Activated CD8-positive, alpha-beta memory T cell treated with anti-CD3 and anti-CD28 coated beads, Interleukin-2, amount 50 U/mL, for 4 hours (primary cell): ENCODE measurements around the gene LPCAT3.
"Not testable (repeated sequence)": the region's sequence is repeated elsewhere in the genome, so short reads cannot be mapped to it uniquely, and the experiment has no call there.

Experiments
- DNase-seq: peaks from one replicate; pipeline ENCODE4 v3.0.0-alpha.2; 2020

The LPCAT3 gene

GRCh38 chr12:7018350-7019042 is at the start of gene LPCAT3:
Gene LPCAT3, minus strand, starts transcription at chr12:7018476. Its CDS starts 52 bp downstream, at chr12:7018424.
- peak; percentile 97 for DNase-seq

GRCh38 chr12:7067096-7067495 is 48.8 kb upstream of the LPCAT3 start:
- DNase-seq: no peak

- no peak for DNase-seq
Measured at GRCh38 chr12:7066596-7066995, 48.3 kb upstream of the LPCAT3 start.

GRCh38 chr12:7065073-7065623 is 46.9 kb upstream of the LPCAT3 start:
- DNase-seq: no peak

DNA sequence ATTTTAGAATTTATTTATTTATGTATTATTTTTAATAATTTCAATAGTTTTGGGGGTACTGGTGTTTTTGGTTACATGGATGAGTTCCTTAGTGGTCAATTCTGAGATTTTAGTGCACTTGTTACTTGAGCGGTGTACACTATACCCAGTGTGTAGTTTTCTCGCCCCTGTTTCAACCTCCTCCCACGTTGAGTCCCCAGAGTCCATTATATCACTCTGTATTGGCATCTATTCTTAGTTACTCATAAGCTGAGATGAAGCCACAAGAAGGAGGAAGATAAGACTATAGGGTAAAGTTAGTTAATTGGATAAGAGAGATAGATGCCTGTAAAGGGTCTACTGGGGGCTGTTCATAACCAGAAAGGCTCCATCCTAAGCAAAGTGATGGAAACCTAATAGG is 46.2 kb upstream of the LPCAT3 start:
- DNase-seq: no peak

DNA sequence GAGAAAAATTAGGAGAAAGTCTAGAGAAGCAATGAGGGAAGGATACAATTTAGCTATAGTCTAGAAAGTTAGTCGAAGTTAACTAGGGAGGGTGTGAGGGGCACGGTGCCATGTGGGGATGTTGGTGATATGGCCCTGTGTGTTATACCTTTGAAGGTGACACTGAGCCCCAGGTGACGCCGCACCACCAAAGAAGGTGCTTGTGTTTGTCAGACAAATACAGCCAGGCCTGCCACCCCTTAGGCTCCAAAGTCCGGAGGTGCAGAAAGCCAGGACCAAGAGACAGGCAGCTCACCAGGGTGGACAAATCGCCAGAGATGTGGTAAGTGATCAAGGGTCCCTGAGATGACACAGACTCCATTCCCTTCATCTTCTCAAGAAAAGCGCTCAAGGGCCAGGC is 43.3 kb upstream of the LPCAT3 start:
- DNase-seq: no peak

GRCh38 chr12:7061138-7061537 is 42.9 kb upstream of the LPCAT3 start:
- no peak for DNase-seq

DNA sequence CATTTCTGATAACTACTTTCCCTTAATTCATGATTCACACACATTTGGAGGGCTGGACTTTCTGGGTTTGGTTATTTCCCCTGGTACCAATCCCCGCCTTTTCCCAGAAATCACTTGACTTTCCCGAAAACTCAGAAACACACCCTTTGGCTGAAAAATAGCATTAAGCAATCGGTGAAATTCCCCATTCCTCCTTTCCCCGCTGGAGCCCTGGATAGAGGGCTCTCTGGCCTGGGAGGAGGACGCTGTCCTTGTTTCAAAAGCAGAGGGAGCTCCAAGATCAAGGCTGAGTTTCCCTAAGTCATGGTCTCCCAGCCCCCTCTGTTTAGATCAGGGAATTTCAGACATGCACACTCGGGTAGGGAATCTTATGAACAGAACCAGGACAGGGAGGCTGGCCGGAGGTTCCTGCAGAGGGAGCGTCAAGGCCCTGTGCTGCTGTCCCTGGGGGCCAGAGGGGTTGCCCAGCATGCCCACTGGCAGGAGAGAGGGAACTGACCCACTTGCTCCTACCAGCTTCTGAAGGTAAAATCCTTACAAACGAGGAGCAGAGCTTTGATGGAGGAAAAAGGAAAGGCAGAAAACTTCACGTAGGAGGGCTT is 42.2 kb upstream of the LPCAT3 start, which contains the start of gene C1S:
TSS of gene C1S (plus strand) at position 366 of the 602 bp plus-strand sequence. CDS start 1,195 bp downstream, outside the sequence.
- DNase-seq: no peak

DNA sequence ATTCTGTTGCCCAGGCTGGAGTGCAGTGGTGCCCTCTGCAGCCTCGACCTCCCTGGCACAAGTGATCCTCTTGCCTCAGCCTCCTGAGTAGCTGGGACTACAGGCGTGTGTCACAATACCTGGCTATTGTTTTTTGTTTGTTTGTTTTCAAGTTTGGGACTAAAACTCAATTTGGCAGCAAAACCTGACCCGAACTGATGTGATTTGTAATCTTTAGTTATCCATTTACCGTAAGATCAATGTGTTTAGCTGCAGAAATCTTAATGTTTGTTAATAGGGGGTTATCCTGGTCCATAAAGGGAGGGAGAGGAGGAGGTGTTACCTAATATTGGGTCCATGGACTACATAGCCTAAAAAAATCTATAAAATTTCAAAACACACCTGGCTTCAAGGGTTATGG is 41.5 kb upstream of the LPCAT3 start:
- DNase-seq: no peak

- DNase-seq: no peak
Measured at GRCh38 chr12:7058850-7059395, 40.6 kb upstream of the LPCAT3 start.

DNA sequence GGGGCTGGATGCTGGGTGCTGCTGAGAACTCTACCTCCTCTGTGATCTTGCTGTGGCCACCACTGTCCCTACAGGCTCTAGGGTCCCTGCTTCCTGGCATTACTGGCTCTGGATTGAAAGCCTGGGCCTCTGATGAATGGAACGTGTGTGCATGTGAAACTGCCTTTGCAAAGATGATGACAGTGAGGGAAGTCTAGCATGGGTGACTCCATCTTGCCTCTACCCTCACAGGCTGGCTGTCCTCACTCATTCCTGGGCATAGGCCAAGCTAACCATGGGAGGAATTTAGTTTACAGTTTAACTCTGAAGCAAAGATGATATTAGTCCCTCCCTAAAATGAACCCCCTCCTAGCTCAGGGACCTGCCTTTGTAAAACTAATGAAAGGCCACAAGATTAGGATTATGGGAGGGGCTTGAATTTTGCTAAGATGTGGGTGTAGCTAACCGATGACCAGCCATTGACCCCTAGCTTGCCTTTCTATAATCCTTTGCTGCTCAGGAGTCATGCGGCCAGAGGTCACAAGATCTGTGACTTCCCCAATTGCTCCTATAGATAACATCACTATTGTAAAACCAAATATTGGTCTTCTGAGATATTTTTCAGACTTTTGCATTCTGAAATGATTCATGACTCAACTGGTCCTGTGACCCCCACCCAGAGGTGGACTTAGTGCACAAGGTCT is 40.0 kb upstream of the LPCAT3 start:
- no peak for DNase-seq

DNA sequence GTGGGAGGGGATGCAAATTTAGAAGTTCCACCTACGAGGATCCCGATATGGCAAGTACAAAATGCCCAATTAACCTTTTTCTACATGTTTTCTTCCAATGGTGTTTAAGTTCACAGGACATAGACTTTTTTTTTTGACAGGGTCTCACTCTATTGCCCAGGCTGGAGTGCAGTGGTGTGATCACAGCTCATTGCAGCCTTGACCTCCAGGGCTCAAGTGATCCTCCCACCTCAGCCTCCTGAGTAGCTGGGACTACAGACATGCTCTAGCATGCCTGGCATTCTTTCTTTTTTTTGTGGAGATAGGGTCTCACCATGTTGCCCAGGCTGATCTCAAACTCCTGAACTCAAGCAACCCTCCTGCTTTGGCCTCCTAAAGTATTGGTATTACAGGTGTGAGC is 37.5 kb upstream of the LPCAT3 start:
- DNase-seq: not testable (repeated sequence)

- DNase-seq: no peak
Measured at GRCh38 chr12:7054925-7055324, 36.6 kb upstream of the LPCAT3 start.

- not testable (repeated sequence) for DNase-seq
Measured at GRCh38 chr12:7049973-7050372, 31.7 kb upstream of the LPCAT3 start.

DNA sequence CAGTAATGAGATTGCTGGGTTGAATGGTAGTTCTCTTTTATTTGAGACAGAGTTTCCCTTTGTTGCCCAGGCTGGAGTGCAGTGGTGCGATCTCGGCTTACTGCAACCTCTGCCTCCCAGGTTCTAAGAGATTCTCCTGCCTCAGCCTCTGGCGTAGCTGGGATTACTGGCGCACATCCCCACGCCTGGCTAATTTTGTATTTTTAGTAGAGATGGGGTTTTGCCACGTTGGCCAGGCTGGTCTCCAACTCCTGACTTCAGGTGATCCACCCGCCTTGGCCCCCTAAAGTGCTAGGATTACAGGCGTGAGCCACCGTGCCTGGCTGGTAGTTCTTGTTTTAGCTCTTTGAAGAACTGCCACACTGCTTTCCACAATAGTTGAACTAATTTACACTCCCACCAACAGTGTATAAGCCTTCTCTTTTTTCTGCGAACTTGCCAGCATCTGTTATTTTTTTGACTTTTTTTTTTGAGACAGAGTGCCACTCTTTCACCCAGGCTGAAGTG is 31.2 kb upstream of the LPCAT3 start:
- not testable (repeated sequence) for DNase-seq

DNA sequence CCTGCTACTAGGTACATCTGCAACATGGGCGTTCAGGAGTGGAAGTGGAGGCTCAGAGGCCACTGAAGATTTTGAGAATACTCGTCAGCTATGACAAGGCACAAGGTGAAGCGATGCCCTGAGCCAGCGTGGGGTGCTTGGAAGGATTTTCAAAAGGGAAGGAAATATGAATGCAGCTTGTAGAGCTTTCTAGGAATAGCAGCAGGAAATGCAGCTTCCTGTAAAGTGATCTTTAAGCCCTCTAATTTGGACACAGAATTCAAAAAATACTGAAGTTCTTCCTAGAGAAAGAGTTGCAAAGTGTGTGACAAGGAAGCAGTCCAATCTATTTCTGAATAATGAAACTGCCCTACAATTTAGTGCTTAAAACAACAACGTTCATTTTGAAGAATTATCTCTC is 29.0 kb upstream of the LPCAT3 start:
- DNase-seq: no peak

GRCh38 chr12:7046383-7047105 is 28.3 kb upstream of the LPCAT3 start:
- DNase-seq: no peak

GRCh38 chr12:7045913-7046312 is 27.6 kb upstream of the LPCAT3 start:
- DNase-seq: no peak

DNA sequence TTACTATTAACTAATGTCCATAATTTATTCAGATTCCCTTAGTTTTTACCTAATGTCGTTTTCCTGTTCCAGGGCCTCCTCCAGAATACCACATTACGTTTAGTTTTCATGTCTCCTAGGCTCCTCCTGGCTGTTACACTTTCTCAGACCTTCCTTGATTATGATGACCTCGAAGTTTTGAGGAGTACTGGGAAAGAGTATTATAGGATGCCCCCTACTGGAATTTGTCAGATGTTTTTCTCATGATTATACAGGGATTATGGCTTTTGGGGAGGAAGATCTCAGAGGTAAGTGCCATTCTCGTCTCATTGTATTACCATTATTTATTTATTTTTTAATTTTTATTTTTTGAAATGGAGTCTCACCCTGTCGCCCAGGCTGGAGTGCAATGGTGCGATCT is 24.6 kb upstream of the LPCAT3 start:
- no peak for DNase-seq

DNA sequence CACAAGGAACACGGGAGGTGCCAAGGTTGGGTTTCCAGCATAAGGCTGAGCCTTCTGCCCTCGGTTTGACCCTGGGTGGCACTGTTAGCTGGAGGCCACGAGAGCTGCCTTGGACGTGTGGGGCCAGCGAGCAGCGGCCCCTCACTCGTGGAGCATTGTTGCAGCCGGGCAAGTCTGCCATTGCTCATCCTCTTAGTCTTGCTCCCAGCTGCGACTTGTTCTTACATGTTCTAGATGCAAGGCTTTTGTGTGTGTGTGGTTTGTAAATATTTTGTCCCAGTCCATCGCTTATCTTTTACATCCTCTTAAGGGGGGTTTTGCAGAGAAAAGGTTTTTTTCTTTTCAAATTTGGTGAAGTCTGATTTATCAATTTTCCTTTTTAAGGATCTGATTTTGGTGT is 21.1 kb upstream of the LPCAT3 start:
- DNase-seq: no peak

GRCh38 chr12:7038591-7038990 is 20.3 kb upstream of the LPCAT3 start:
- no peak for DNase-seq

DNA sequence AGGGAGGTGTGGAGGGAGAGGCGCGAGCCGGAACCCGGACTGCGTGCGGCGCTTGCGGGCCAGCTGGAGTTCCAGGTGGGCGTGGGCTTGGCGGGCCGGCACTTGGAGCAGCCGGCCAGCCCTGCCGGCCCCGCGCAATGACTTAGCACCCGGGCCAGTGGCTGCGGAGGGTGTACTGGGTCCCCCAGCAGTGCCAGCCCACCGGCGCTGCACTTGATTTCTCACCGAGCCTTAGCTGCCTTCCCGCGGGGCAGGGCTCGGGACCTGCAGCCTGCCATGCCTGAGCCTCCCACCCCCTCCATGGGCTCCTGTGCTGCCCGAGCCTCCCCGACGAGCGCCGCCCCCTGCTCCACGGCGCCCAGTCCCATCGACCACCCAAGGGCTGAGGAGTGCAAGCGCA is 19.1 kb upstream of the LPCAT3 start:
- DNase-seq: not testable (repeated sequence)

DNA sequence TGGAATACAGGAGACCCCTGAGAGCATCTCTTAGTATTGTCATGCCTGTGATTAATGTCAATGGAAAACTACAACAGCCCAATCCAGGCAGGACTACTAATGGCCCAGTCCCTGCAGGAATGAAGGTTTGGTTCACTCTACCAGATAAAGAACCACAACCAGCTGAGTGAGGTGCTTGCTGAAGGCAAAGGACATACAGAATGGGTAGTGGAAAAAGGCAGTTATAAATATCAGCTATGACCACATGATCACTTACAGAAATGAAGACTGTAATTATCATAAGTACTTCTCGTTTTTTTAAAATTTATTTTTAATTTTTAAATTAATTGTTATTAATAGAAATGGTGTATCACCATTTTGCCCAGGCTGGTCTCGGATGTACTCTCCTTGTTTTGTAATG is 17.2 kb upstream of the LPCAT3 start:
- no peak for DNase-seq
